PC-3 (cell line): ENCODE results near the gene ESF1. TPM values are rescaled to one million over a fixed set of nuclear protein-coding genes. Genes with fewer than 3 reads are reported as not detected.

ENCODE experiments used
- ATAC-seq: fragments of 200-7000 bp; cut with Tn5 transposase; 2 replicates; pipeline ENCODE4 v1.9.1; 2020; ENCODE audit warnings: mild to moderate bottlenecking, moderate library complexity
- BruUV-seq: library from RNA; stranded (reverse); fragments of 400-500 nt; replicated peaks from 2 replicates; lab custom pipeline; 2021; lab: Mats Ljungman, UMichigan
- CTCF ChIA-PET: fragments of 300-600 bp; sonication (Branson Sonifier 250); formaldehyde crosslinking; loops from one replicate; lab custom pipeline; 2022; ENCODE audit warnings: antibody characterized with exemption; lab: Charles Lee
- POLR2A ChIA-PET: fragments of 300-600 bp; sonication (Branson Sonifier 250); formaldehyde crosslinking; loops from one replicate; lab custom pipeline; 2022; ENCODE audit warnings: antibody characterized with exemption; ENCODE audit not compliant: unreplicated experiment; lab: Charles Lee
- DNase-seq: peaks from one replicate; pipeline ENCODE4 v3.0.0-alpha.2; 2015
- H2AFZ ChIP-seq: fragments of 300-600 bp; sonication (generic); 2 replicates; pipeline ENCODE4 v1.6.0; 2016; ENCODE audit warnings: antibody characterized with exemption, low read length
- H3F3A ChIP-seq: fragments of 300-600 bp; sonication (generic); one replicate; pipeline ENCODE4 v1.6.0; 2017; ENCODE audit warnings: antibody characterized with exemption, low read length, control low read depth, mild to moderate bottlenecking; ENCODE audit not compliant: unreplicated experiment
- H3K27ac ChIP-seq: fragments of 300-600 bp; sonication (generic); 2 replicates; pipeline ENCODE4 v1.5.1; 2016; ENCODE audit warnings: mild to moderate bottlenecking, low read length
- H3K27me3 ChIP-seq: fragments of 300-600 bp; sonication (generic); 2 replicates; pipeline ENCODE4 v1.6.1; 2016; ENCODE audit warnings: low read length, mixed read lengths
- H3K36me3 ChIP-seq: fragments of 300-600 bp; sonication (generic); 2 replicates; pipeline ENCODE4 v1.6.1; 2016; ENCODE audit warnings: low read depth, mixed run types, low read length, mixed read lengths
- H3K4me1 ChIP-seq: fragments of 300-600 bp; sonication (generic); 2 replicates; pipeline ENCODE4 v1.5.1; 2016; ENCODE audit warnings: low read length; ENCODE audit not compliant: insufficient read depth
- H3K4me2 ChIP-seq: fragments of 300-600 bp; sonication (generic); 2 replicates; pipeline ENCODE4 v1.6.0; 2016; ENCODE audit warnings: low read length
- H3K4me3 ChIP-seq: fragments of 300-600 bp; sonication (generic); 2 replicates; pipeline ENCODE4 v1.5.1; 2016; ENCODE audit warnings: mild to moderate bottlenecking, low read length, mixed read lengths
- H3K79me2 ChIP-seq: fragments of 300-600 bp; sonication (generic); 2 replicates; pipeline ENCODE4 v1.6.1; 2017; ENCODE audit warnings: low read length, mixed read lengths
- H3K9ac ChIP-seq: fragments of 300-600 bp; sonication (generic); 2 replicates; pipeline ENCODE4 v1.6.0; 2016; ENCODE audit warnings: mild to moderate bottlenecking, low read length
- H3K9me2 ChIP-seq: fragments of 300-600 bp; sonication (generic); replicated peaks from 2 replicates; pipeline ENCODE4 v1.6.1; 2016; ENCODE audit warnings: mixed run types, low read length, mixed read lengths
- H3K9me3 ChIP-seq: fragments of 300-600 bp; sonication (generic); 2 replicates; pipeline ENCODE4 v1.6.1; 2016; ENCODE audit warnings: low read length, mixed read lengths
- H4K20me1 ChIP-seq: fragments of 300-600 bp; sonication (generic); 2 replicates; pipeline ENCODE4 v1.6.1; 2016; ENCODE audit warnings: low read length, mixed read lengths
- CTCF ChIP-seq: fragments of 300-600 bp; sonication (generic); conservative IDR thresholded peaks from 2 replicates; pipeline ENCODE4 v1.5.1; 2017; ENCODE audit warnings: antibody characterized with exemption, low read depth, mild to moderate bottlenecking, low read length
- EZH2 ChIP-seq: fragments of 300-600 bp; sonication (generic); IDR thresholded peaks from one replicate; pipeline ENCODE4 v1.6.1; 2017; ENCODE audit warnings: antibody characterized with exemption, mild to moderate bottlenecking, low read length; ENCODE audit not compliant: unreplicated experiment
- EZH2phosphoT487 ChIP-seq: fragments of 300-600 bp; sonication (generic); IDR thresholded peaks from 2 replicates; pipeline ENCODE4 v1.6.1; 2018; ENCODE audit warnings: mild to moderate bottlenecking, antibody characterized with exemption, low read length, borderline replicate concordance
- intact Hi-C: fragments of 100-400 bp; cut with micrococcal nuclease; formaldehyde crosslinking; loops from 2 replicates; pipeline ENCODE4 v1.9.0; 2023
- total RNA-seq: library from RNA; depleted of rRNA; stranded (reverse); fragments of >200 nt; gene quantifications from 2 replicates; pipeline ENCODE4 v1.2.3, GENCODE V29; 2014

The ESF1 gene
- total RNA-seq, 1 experiment from 2014 or later = 13.7 TPM

DNA sequence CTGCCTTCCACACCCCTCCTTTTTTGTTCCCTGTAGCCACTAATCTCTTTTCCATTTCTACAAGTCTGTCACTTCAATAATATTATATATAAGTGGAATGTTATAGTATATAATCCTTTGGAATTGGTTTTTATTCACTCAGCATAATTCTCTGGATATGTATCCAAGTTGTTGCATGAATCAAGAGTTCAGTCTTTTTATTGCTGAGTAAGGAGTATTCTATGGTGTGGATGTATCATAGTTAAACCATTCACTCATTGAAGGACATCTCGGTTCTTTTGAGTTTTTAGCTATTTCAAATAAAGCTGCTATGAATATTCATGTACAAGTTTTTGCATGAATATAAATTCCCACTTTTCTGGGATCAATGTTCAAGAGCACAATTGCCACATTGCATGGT lies 76.5 kb downstream of the ESF1 start:
- intact Hi-C loops = no loop called here

DNA sequence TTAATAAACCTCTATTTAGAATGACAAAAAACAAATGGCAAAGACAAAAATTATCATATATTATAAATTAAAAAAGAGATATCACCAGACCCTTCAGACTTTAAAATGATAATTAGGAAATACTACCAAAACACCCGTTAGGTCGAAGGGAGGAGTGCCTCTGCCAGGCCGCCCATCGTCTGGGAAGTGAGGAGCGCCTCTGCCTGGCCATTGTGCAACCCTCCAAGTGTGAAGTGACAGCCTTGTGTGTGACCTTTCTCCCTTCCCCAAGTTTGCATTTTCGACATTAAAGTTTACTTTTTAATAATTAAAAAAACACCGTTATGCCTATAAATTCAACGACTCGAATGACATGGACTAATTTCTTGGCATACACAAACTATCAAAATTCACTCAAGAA lies 81.5 kb downstream of the ESF1 start:
- no peak overlapping the region for H3K4me3 ChIP-seq
- no peaks in the 10 kb centered on the region for H3K79me2 ChIP-seq
- CTCF ChIA-PET = no interaction called here
- H3F3A ChIP-seq = no peaks in the 10 kb centered on the region
- H3K27ac ChIP-seq = no peak overlapping the region
- H3K36me3 ChIP-seq = no peaks in the 10 kb centered on the region
- no peak for ATAC-seq
- no peaks in the 10 kb centered on the region; the same call in 1 of the 2 replicates for H3K27me3 ChIP-seq
- no peaks in the 10 kb centered on the region for H3K9me2 ChIP-seq
- TF ChIP-seq EZH2phosphoT487 = no peak
- no peak for TF ChIP-seq CTCF
- TF ChIP-seq EZH2 = no peak
- no peak for DNase-seq
- no peaks in the 10 kb centered on the region for H3K4me1 ChIP-seq
- no TSS peak for BruUV-seq
- H3K4me2 ChIP-seq = no peak overlapping the region
- no peak overlapping the region for H2AFZ ChIP-seq
- H3K9ac ChIP-seq = no peak overlapping the region
- no peaks in the 10 kb centered on the region for H4K20me1 ChIP-seq
- POLR2A ChIA-PET = no interaction called here
- no peaks in the 10 kb centered on the region for H3K9me3 ChIP-seq
- intact Hi-C loops = no loop called here

More for the DNA sequence above, 76.5 kb downstream of the ESF1 start:
- POLR2A ChIA-PET = no interaction called here
- H3K27ac ChIP-seq = no peak overlapping the region
- no TSS peak for BruUV-seq
- no peaks in the 10 kb centered on the region for H3F3A ChIP-seq
- H3K9me3 ChIP-seq = no peaks in the 10 kb centered on the region
- ATAC-seq (no peak), DNase-seq (no peak)
- H2AFZ ChIP-seq = no peak overlapping the region
- no peaks in the 10 kb centered on the region for H4K20me1 ChIP-seq
- H3K9ac ChIP-seq = no peak overlapping the region
- H3K36me3 ChIP-seq = no peaks in the 10 kb centered on the region; the same call in 1 of the 2 replicates
- H3K9me2 ChIP-seq = no peaks in the 10 kb centered on the region
- no peak for TF ChIP-seq CTCF
- no peak for TF ChIP-seq EZH2phosphoT487
- no peak for TF ChIP-seq EZH2
- no peaks in the 10 kb centered on the region for H3K27me3 ChIP-seq
- no peak overlapping the region for H3K4me2 ChIP-seq
- H3K4me3 ChIP-seq = no peak overlapping the region
- no peaks in the 10 kb centered on the region for H3K79me2 ChIP-seq
- H3K4me1 ChIP-seq = no peaks in the 10 kb centered on the region
- CTCF ChIA-PET = no interaction called here

DNA sequence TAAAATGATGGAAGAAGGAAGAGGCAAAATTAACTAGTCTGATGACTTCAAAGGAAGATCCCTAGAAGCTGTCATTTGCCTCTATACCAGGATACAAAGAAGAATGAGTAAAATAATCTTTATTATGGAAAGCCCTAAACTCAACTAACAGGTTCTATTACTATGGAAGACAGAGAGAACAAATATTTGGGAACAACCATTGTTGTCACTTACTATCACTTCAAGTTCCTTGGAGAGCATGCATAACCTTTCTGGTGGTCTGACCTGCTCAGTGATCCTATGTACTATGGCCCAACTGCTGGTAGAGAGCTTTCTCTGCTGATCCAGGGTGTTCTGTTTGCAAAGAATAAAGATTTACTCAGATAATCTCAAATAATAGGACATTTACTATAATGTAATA lies 83.2 kb downstream of the ESF1 start:
- ATAC-seq (no peak), DNase-seq (peak; percentile 10)
- Histone ChIP-seq H3K9me2 (no peaks in the 10 kb centered on the region), H3K4me2 (no peak overlapping the region), H3K9me3 (no peaks in the 10 kb centered on the region), H3K4me3 (no peak overlapping the region), H3K79me2 (no peaks in the 10 kb centered on the region), H4K20me1 (no peaks in the 10 kb centered on the region), H3K9ac (no peak overlapping the region), H3K27ac (no peak overlapping the region), H3K4me1 (no peaks in the 10 kb centered on the region), H2AFZ (no peak overlapping the region), H3F3A (no peaks in the 10 kb centered on the region), H3K36me3 (no peaks in the 10 kb centered on the region), H3K27me3 (no peaks in the 10 kb centered on the region; the same call in 1 of the 2 replicates)
- CTCF ChIA-PET = no interaction called here
- no peak for TF ChIP-seq CTCF
- TF ChIP-seq EZH2phosphoT487 = no peak
- TF ChIP-seq EZH2 = no peak
- BruUV-seq = no TSS peak
- POLR2A ChIA-PET = no interaction called here
- intact Hi-C loops = no loop called here
